GM20000 (cell line): ENCODE results near the gene SNRK.

ENCODE experiments used
- DNase-seq: peaks from one replicate; pipeline ENCODE4 v3.0.0; 2012; ENCODE audit warnings: low spot score
- CTCF ChIP-seq: IDR thresholded peaks from 2 replicates; pipeline ENCODE4 v1.5.1; 2012; ENCODE audit warnings: mild to moderate bottlenecking, control low read depth; ENCODE audit errors: extremely low read depth, missing control alignments

Gene SNRK

GRCh38 chr3:43379343-43379742, 93.0 kb downstream of the SNRK start:
- no peak for TF ChIP-seq CTCF

GRCh38 chr3:43388175-43388574, 101.8 kb downstream of the SNRK start:
- no peak for TF ChIP-seq CTCF
- DNase-seq: no peak

More at GRCh38 chr3:43379343-43379742, 93.0 kb downstream of the SNRK start:
- no peak for DNase-seq

- no peak for DNase-seq
- TF ChIP-seq CTCF: no peak
These were observed 102.6 kb downstream of the SNRK start for GRCh38 chr3:43388915-43389314.

GRCh38 chr3:43389388-43390254, 103.3 kb downstream of the SNRK start:
- no peak for DNase-seq
- TF ChIP-seq CTCF: no peak

- no peak for DNase-seq
- no peak for TF ChIP-seq CTCF
These were observed 103.9 kb downstream of the SNRK start for GRCh38 chr3:43390255-43390588.

- DNase-seq: no peak
- no peak for TF ChIP-seq CTCF
These were observed 105.3 kb downstream of the SNRK start for GRCh38 chr3:43391621-43392020.

- TF ChIP-seq CTCF: no peak
- no peak for DNase-seq
These were observed 107.8 kb downstream of the SNRK start for GRCh38 chr3:43394041-43394554.
